AG10803 (cell line): ENCODE data around the gene FCER2.

ENCODE experiments used
- DNase-seq: peaks from one replicate; pipeline ENCODE4 v3.0.0; 2010; ENCODE audit warnings: low read depth
- H3K4me3 ChIP-seq: 2 replicates; pipeline ENCODE4 v1.5.1; 2011; ENCODE audit warnings: mild to moderate bottlenecking, low read length, control low read depth
- TF ChIP-seq, protein P1 (sequence below): conservative IDR thresholded peaks from 2 replicates; pipeline ENCODE4 v1.5.1; 2011; ENCODE audit warnings: mild to moderate bottlenecking, low read length, control low read depth, inconsistent platforms

FCER2 gene

DNA sequence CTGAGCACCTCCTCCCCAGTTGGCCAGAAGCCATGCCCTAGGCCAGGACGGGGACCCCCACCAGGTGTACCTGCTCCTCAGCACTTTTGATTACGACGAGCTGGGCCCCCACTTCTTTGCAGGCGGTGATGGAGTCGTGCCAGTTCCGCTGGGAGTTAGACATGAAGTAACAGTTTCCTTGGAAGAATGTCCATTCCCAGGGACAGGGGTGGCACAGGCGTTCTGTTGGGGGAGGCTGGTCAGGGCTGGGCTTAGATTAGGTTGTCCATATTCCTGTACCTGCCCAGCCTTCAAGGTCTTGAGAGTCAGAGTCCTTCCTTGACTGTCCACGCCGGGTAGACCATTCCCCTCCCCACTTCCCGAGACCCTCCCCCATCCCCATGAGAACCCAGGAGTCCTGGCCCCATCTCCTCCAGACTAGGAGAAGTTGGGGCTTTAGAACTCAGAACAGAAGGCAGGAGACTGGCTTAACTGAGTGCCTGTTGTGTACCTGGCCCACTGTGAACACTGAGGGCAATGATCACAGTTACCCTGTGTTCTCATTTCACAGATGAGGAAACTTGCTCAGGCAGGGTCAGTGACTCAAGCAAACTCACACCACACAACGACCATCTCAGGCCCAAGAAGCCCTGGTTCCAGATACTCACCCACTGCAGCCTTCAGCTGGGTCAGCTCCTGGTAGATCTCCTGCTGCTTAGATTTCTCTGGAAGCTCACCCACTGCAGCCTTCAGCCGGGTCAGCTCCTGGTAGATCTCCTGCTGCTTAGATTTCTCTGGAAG is 43.1 kb upstream of the FCER2 start:
- H3K4me3 ChIP-seq, result no peak overlapping the region
- TF ChIP-seq, protein P1, sequence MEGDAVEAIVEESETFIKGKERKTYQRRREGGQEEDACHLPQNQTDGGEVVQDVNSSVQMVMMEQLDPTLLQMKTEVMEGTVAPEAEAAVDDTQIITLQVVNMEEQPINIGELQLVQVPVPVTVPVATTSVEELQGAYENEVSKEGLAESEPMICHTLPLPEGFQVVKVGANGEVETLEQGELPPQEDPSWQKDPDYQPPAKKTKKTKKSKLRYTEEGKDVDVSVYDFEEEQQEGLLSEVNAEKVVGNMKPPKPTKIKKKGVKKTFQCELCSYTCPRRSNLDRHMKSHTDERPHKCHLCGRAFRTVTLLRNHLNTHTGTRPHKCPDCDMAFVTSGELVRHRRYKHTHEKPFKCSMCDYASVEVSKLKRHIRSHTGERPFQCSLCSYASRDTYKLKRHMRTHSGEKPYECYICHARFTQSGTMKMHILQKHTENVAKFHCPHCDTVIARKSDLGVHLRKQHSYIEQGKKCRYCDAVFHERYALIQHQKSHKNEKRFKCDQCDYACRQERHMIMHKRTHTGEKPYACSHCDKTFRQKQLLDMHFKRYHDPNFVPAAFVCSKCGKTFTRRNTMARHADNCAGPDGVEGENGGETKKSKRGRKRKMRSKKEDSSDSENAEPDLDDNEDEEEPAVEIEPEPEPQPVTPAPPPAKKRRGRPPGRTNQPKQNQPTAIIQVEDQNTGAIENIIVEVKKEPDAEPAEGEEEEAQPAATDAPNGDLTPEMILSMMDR, result no peak
- DNase-seq, result no peak

DNA sequence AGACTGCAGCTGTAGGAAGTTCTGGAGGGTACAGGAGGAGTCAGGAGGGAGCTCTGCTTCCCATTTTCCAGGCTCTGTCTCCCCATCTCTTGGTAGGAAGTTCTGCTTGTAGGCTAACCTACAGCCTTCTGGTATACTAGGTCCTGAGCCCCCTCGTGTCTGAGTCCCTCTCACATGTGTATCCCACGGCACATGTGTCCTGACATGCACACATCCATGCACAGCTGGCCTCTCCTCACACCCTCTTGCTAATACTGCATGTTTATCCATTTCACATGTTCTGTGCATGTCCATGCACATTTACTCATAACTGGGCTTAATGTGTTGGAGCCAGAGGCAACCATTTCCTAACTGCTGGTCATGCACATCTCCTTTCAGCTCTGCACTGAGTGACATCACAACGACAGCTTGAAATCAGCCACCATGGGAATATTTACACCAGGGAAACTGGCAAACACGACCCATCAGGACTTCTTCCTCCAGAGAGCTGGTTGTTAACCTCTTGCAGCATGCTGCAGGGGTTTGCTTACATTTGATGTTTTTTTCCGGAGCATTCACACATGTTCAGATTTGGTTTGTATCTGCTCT is 42.4 kb upstream of the FCER2 start:
- no peak for DNase-seq
- H3K4me3 ChIP-seq, result no peak overlapping the region
- TF ChIP-seq, protein P1, result no peak

GRCh38 chr19:7743425-7743841 is 41.5 kb upstream of the FCER2 start:
- TF ChIP-seq, protein P1, result no peak
- no peak for DNase-seq
- no peak overlapping the region for H3K4me3 ChIP-seq

GRCh38 chr19:7742991-7743390 is 41.1 kb upstream of the FCER2 start:
- TF ChIP-seq, protein P1, result no peak
- no peak for DNase-seq
- H3K4me3 ChIP-seq, result no peak overlapping the region

GRCh38 chr19:7742575-7742974 is 40.6 kb upstream of the FCER2 start:
- DNase-seq, result no peak
- TF ChIP-seq, protein P1, result no peak

GRCh38 chr19:7740682-7741054 is 38.7 kb upstream of the FCER2 start:
- no peak for DNase-seq
- TF ChIP-seq, protein P1, result no peak
- H3K4me3 ChIP-seq, result no peak overlapping the region

More at GRCh38 chr19:7742575-7742974, 40.6 kb upstream of the FCER2 start:
- H3K4me3 ChIP-seq, result no peak overlapping the region
